WERI-Rb-1 (cell line): Measurements from ENCODE around the gene RBM6.
A peak's percentile ranks its signal among the peaks of the same experiment; 100 is the strongest.

Source experiments
- DNase-seq: peaks from one replicate; pipeline ENCODE4 v3.0.0-alpha.2; 2020
- H3K27ac ChIP-seq: fragments of 250-450 bp; sonication (Bioruptor Pico); 2 replicates; pipeline ENCODE4 v1.5.1; 2020; ENCODE audit warnings: mild to moderate bottlenecking, moderate library complexity
- H3K27me3 ChIP-seq: fragments of 250-450 bp; sonication (Bioruptor Pico); 2 replicates; pipeline ENCODE4 v1.5.1; 2021; ENCODE audit warnings: mild to moderate bottlenecking, low read depth, moderate library complexity; ENCODE audit not compliant: insufficient read depth, severe bottlenecking
- H3K36me3 ChIP-seq: fragments of 250-450 bp; sonication (Bioruptor Pico); 2 replicates; pipeline ENCODE4 v1.5.1; 2020; ENCODE audit warnings: mild to moderate bottlenecking, moderate library complexity
- H3K4me3 ChIP-seq: 2 replicates; pipeline ENCODE4 v1.5.1; 2011; ENCODE audit warnings: low read depth, mild to moderate bottlenecking, control low read depth, low read length
- H3K9me3 ChIP-seq: fragments of 250-450 bp; sonication (Bioruptor Pico); 2 replicates; pipeline ENCODE4 v1.5.1; 2021; ENCODE audit warnings: mild to moderate bottlenecking, moderate library complexity; ENCODE audit not compliant: severe bottlenecking
- CTCF ChIP-seq: IDR thresholded peaks from 2 replicates; pipeline ENCODE4 v1.5.1; 2011; ENCODE audit warnings: low read depth, mild to moderate bottlenecking, control low read depth, inconsistent platforms, low read length

Gene RBM6

GRCh38 chr3:49939858-49940666, at the start of gene RBM6:
RBM6 (plus strand) TSS chr3:49940150; CDS start chr3:49962642, 22,492 bp downstream.
- Histone ChIP-seq H3K4me3 (peak within 1 kb of the TSS; percentile 76), H3K9me3 (no peaks in the 10 kb centered on the region), H3K27ac (peak within 1 kb of the TSS; percentile 86), H3K27me3 (no peaks in the 10 kb centered on the region), H3K36me3 (peaks cover 19% of the 10 kb centered on the region)
- peak; percentile 98 for DNase-seq
- TF ChIP-seq CTCF: no peak

GRCh38 chr3:49895791-49896190, 44.2 kb upstream of the RBM6 start:
- Histone ChIP-seq H3K27me3 (no peaks in the 10 kb centered on the region), H3K27ac (no peak overlapping the region), H3K36me3 (no peaks in the 10 kb centered on the region), H3K9me3 (no peaks in the 10 kb centered on the region), H3K4me3 (no peak overlapping the region)
- TF ChIP-seq CTCF: no peak
- DNase-seq: no peak

- no peak for TF ChIP-seq CTCF
- no peak overlapping the region for H3K4me3 ChIP-seq
- H3K27ac ChIP-seq: no peak overlapping the region
- no peaks in the 10 kb centered on the region for H3K36me3 ChIP-seq
- no peaks in the 10 kb centered on the region for H3K27me3 ChIP-seq
- no peaks in the 10 kb centered on the region for H3K9me3 ChIP-seq
- no peak for DNase-seq
These were observed 43.6 kb upstream of the RBM6 start for GRCh38 chr3:49896345-49896744.

GRCh38 chr3:49898991-49899390, 41.0 kb upstream of the RBM6 start:
- H3K27ac ChIP-seq: no peak overlapping the region
- H3K36me3 ChIP-seq: no peaks in the 10 kb centered on the region
- no peaks in the 10 kb centered on the region for H3K27me3 ChIP-seq
- DNase-seq: no peak
- TF ChIP-seq CTCF: peak; percentile 36
- no peaks in the 10 kb centered on the region for H3K9me3 ChIP-seq
- H3K4me3 ChIP-seq: no peak overlapping the region

- DNase-seq: peak; percentile 63
- H3K27ac ChIP-seq: no peak overlapping the region
- TF ChIP-seq CTCF: peak; percentile 83
- no peaks in the 10 kb centered on the region for H3K27me3 ChIP-seq
- H3K36me3 ChIP-seq: no peaks in the 10 kb centered on the region
- no peaks in the 10 kb centered on the region for H3K9me3 ChIP-seq
- no peak overlapping the region for H3K4me3 ChIP-seq
These were observed 40.1 kb upstream of the RBM6 start for GRCh38 chr3:49899815-49900214.
